Measurements from ENCODE around the gene B4GALT5.
"Not testable (repeated sequence)": the region's sequence is repeated elsewhere in the genome, so short reads cannot be mapped to it uniquely, and the experiment has no call there.

B4GALT5 gene

DNA sequence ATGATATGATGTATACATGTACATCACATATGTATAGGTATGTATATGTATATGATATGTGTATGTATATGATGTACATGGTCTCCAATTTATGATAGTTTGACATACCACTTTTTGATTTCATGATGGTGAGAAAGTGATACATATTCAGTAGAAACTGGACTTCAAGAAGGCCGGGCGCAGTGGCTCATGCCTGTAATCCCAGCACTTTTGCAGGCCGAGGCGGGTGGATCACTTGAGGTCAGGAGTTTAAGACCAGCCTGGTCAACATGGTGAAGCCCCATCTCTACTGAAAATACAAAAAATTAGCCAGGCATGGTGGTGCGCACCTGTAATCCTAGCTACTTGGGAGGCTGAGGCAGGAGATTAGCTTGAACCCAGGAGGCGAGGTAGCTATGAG lies 10.1 kb upstream of the B4GALT5 start:
- H3K4me3 Mint-ChIP-seq; H3K27ac Mint-ChIP-seq; H3K36me3 Mint-ChIP-seq (ENCODE audit: low read depth); intact Hi-C loops (cut with micrococcal nuclease); H3K27me3 Mint-ChIP-seq; H3K9me3 Mint-ChIP-seq: not testable (repeated sequence)
- H3K4me1 Mint-ChIP-seq (ENCODE audit: low read depth) = peaks cover 24% of the 10 kb centered on the region

DNA sequence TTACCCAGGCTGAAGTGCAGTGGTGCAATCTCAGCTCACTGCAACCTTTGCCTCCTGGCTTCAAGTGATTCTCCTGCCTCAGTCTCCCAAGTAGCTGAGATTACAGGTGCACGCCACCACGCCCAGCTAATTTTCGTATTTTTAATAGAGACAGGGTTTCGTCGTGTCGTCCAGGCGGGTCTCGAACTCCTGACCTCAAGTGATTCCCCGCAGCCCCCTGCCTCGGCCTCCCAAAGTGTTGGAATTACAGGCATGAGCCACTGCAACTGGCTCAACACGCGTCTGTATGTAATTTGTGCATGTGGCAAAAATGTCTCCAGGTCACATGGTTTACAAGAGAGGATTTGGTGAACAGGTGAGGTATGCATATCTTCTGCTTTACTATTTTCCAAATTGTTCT lies 7.6 kb upstream of the B4GALT5 start:
- H3K4me3 Mint-ChIP-seq; H3K27me3 Mint-ChIP-seq; intact Hi-C loops (cut with micrococcal nuclease); H3K9me3 Mint-ChIP-seq; H3K27ac Mint-ChIP-seq; H3K36me3 Mint-ChIP-seq (ENCODE audit: low read depth): not testable (repeated sequence)
- H3K4me1 Mint-ChIP-seq (ENCODE audit: low read depth) = peaks cover 29% of the 10 kb centered on the region

DNA sequence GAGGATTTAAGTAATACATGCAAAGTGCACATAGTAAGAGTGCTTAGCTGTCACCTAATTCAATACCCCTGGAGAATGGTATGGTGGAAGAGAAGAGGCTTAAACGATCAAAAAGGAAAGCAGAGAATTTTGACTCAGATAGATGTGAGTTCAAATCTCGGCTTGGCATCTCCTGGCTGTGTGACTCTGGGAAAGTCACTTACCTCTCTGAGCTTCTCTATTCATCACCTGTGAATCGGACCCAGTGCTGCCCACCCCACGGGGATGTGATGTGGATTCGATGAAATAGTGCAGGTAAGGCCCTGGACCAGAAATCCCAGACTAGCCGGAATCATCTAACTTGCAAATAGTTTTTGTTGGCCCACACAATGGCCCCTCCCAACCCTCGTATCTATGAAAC lies 1.8 kb upstream of the B4GALT5 start:
- Mint-ChIP-seq H3K9me3 (no peaks in the 10 kb centered on the region), H3K4me1 (ENCODE audit: low read depth) (peaks cover 49% of the 10 kb centered on the region), H3K4me3 (no peak overlapping the region), H3K36me3 (ENCODE audit: low read depth) (peaks cover 13% of the 10 kb centered on the region), H3K27me3 (no peaks in the 10 kb centered on the region), H3K27ac (no peak overlapping the region)
- intact Hi-C loops (cut with micrococcal nuclease) = no loop called here

DNA sequence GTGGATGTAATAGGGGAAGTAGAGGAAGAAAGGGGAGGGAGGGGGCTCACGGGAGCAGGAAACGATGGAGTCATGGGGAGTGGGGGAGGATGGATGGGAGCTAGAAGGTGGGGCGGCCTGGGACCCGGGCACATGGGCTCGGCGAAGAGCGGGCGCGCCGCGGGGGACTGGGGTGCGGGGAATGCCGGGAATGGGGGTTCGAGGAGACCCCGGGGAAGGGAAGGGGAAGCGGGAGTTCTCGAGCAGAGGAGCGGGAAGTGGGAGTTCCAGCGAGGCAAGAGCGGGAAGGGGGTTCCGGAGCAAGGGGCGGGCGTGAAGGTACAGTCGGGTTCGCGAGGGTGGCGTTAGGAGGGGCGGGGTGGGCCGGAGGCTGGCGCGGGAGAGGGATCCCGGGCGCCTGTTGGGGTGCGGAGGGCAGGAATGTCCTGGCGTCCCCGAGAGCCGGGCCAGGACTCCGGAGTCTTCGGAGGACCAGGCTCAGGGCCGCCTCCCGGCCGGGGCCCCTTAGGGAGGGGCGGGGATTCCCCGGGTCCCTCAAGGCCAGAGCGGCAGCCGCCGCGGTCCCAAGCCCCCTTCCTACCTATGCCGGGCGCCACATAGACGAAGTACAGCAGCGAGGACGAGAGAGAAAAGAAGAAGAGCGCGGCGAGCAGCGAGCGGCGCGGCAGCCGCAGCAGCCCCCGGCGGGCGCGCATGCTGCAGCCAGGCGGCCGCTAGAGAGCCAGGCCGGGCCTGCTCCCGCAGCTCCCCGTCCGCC lies 504 bp downstream of the B4GALT5 start:
- Mint-ChIP-seq H3K27me3 (no peaks in the 10 kb centered on the region), H3K4me1 (ENCODE audit: low read depth) (peaks cover 63% of the 10 kb centered on the region), H3K27ac (peak overlapping the region; percentile 85), H3K4me3 (peak overlapping the region; percentile 84), H3K9me3 (no peaks in the 10 kb centered on the region), H3K36me3 (ENCODE audit: low read depth) (peaks cover 19% of the 10 kb centered on the region)
- intact Hi-C loops (cut with micrococcal nuclease) = loop anchor here (5.0 kb wide), 2 partner anchors 36 to 99 kb away; partner anchors contain the start of gene SLC9A8

DNA sequence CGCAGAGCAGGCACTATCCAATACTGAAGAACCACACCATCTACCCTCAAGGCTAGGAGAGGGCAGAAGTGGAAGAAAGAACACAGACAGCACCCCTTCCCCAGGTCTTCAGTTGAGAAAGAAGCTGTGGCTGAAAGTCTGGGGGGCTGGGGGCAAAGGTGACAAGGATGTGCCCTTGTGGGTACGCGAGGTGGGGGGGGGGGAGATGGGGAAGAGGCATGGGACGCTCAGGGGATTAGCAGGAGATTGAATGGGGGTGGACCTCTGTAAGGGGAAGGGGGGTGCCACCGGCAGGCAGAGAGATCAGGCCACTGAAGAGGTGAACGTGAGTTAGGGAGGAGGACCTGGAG lies 1.1 kb downstream of the B4GALT5 start:
- H3K36me3 Mint-ChIP-seq (ENCODE audit: low read depth) = peaks cover 19% of the 10 kb centered on the region
- peaks cover 57% of the 10 kb centered on the region for H3K4me1 Mint-ChIP-seq (ENCODE audit: low read depth)
- H3K27me3 Mint-ChIP-seq = no peaks in the 10 kb centered on the region
- H3K4me3 Mint-ChIP-seq = peak overlapping the region; percentile 84
- peak overlapping the region; percentile 85 for H3K27ac Mint-ChIP-seq
- H3K9me3 Mint-ChIP-seq = no peaks in the 10 kb centered on the region
- intact Hi-C loops (cut with micrococcal nuclease) = loop anchor here (5.0 kb wide), 2 partner anchors 35 to 100 kb away; partner anchors contain the start of gene SLC9A8

DNA sequence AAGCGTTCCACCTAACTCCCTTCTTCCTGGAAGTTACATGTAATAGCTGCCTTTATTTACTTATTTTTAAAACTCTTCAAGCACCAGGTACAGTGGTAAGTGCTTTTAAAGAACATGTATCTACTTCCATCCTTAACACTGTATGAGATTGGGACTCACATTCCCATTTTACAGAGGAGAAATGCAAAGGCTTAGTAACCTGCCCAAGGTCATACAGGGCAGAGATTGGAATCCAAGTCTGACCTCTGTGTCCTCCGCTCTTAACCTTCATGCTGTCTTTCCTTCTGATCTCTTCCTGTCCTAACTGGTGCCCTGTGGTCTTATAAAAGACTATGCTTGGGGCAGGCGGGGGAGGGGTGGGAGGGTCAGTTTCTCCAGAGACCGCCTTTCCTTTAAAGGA lies 1.6 kb downstream of the B4GALT5 start:
- Mint-ChIP-seq H3K27me3 (no peaks in the 10 kb centered on the region), H3K4me1 (ENCODE audit: low read depth) (peaks cover 52% of the 10 kb centered on the region), H3K4me3 (peak overlapping the region; percentile 84), H3K9me3 (no peaks in the 10 kb centered on the region), H3K27ac (peak overlapping the region; percentile 85), H3K36me3 (ENCODE audit: low read depth) (peaks cover 19% of the 10 kb centered on the region)
- intact Hi-C loops (cut with micrococcal nuclease) = loop anchor here (5.0 kb wide), 2 partner anchors 35 to 100 kb away; partner anchors contain the start of gene SLC9A8

DNA sequence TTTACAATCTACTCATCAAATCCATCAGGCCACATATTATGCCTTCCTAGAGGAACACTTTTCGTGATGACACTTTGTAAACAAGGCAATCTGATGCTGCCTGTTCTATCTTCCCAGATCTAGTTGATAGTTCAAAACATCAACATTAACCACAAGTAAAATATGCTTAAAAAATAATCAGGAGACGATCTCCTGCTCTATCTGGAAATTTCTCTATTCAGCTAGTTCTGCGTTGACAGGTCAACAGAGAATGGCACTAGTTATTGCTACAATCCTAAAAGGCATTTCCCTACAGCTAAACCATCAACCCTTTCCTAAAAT lies 2.1 kb downstream of the B4GALT5 start:
- H3K4me3 Mint-ChIP-seq = peak overlapping the region; percentile 30
- peaks cover 19% of the 10 kb centered on the region for H3K36me3 Mint-ChIP-seq (ENCODE audit: low read depth)
- H3K4me1 Mint-ChIP-seq (ENCODE audit: low read depth) = peaks cover 56% of the 10 kb centered on the region
- peak overlapping the region; percentile 85 for H3K27ac Mint-ChIP-seq
- intact Hi-C loops (cut with micrococcal nuclease) = loop anchor here (5.0 kb wide), 2 partner anchors 34 to 101 kb away; partner anchors contain the start of gene SLC9A8
- no peaks in the 10 kb centered on the region for H3K27me3 Mint-ChIP-seq
- no peaks in the 10 kb centered on the region for H3K9me3 Mint-ChIP-seq

GRCh38 chr20:49710971-49711666 lies 2.6 kb downstream of the B4GALT5 start:
- no peaks in the 10 kb centered on the region for H3K9me3 Mint-ChIP-seq
- peaks cover 19% of the 10 kb centered on the region for H3K36me3 Mint-ChIP-seq (ENCODE audit: low read depth)
- peak overlapping the region; percentile 85 for H3K27ac Mint-ChIP-seq
- H3K27me3 Mint-ChIP-seq = no peaks in the 10 kb centered on the region
- peaks cover 61% of the 10 kb centered on the region for H3K4me1 Mint-ChIP-seq (ENCODE audit: low read depth)
- intact Hi-C loops (cut with micrococcal nuclease) = loop anchor here (5.0 kb wide), 2 partner anchors 34 to 101 kb away; partner anchors contain the start of gene SLC9A8
- H3K4me3 Mint-ChIP-seq = peak overlapping the region; percentile 2

DNA sequence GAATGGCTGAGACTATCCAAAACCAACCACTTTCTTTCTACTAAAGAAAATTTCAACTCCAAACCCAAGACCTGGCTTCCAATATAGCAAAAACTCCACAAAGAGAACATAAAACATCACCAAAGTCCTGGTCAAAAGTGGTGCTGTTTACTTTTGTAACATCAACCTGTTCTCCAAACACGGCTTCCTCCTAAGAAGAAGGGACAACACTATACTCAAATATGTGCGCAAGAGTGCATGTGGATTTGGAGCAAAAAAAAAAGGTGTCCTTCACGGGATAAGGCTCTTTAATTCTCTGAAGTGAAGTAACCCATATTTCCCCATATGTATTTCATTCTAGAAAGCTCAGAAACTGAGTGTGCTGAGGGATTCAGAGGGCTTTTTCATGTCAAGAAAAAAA lies 6.6 kb downstream of the B4GALT5 start:
- Mint-ChIP-seq H3K9me3 (no peaks in the 10 kb centered on the region), H3K36me3 (ENCODE audit: low read depth) (peaks cover 6% of the 10 kb centered on the region), H3K4me1 (ENCODE audit: low read depth) (peaks cover 57% of the 10 kb centered on the region), H3K27ac (peak overlapping the region; percentile 18), H3K4me3 (no peak overlapping the region), H3K27me3 (no peaks in the 10 kb centered on the region)
- intact Hi-C loops (cut with micrococcal nuclease) = no loop called here

DNA sequence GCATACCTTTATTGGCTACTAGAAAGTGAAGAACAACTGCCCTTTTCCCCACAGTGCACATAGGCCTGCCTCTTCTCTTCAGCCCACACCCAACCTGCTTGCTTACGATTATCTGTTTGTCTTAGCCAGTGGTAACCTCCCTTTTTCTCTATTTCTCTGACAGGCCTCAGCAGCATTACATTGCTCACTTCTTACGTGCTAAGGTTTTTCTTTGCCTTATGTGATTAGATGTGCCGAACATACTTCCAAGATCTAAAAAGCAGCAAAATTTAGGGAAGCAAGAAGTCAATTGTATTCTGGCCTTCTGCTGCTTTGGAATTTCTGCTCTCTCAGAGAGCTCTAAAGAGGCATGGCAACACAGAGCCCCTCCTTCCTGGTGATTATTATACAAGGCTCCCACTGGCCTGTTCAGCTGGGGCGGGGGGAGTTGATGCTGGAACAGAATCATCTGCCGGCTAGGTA lies 7.0 kb downstream of the B4GALT5 start:
- intact Hi-C loops (cut with micrococcal nuclease) = no loop called here
- Mint-ChIP-seq H3K27me3 (no peaks in the 10 kb centered on the region), H3K4me1 (ENCODE audit: low read depth) (peaks cover 57% of the 10 kb centered on the region), H3K4me3 (no peak overlapping the region), H3K9me3 (no peaks in the 10 kb centered on the region), H3K36me3 (ENCODE audit: low read depth) (peaks cover 6% of the 10 kb centered on the region), H3K27ac (peak overlapping the region; percentile 18)

GRCh38 chr20:49705893-49706292 lies 7.8 kb downstream of the B4GALT5 start:
- H3K4me3 Mint-ChIP-seq; H3K9me3 Mint-ChIP-seq; H3K36me3 Mint-ChIP-seq (ENCODE audit: low read depth); H3K27me3 Mint-ChIP-seq; intact Hi-C loops (cut with micrococcal nuclease); H3K27ac Mint-ChIP-seq: not testable (repeated sequence)
- H3K4me1 Mint-ChIP-seq (ENCODE audit: low read depth) = peaks cover 57% of the 10 kb centered on the region

DNA sequence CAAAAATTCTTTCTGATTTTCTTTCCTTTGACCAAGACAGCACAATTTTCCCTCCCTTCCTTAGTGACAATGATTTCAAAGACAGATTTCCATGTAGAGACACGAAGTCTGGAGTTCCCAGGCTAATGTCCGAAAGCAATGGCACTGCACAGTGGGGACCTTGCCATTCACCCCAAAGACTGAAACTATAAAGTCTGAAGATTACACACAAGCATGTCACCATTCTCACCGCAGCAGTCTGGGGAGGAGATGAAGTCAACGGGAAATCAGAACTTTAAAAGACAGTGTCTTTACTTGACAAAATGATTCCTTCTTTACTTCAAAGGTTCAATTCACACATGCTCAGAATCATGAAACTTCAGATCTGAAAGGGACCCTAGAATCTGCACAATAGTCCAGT lies 8.3 kb downstream of the B4GALT5 start:
- no peak overlapping the region for H3K4me3 Mint-ChIP-seq
- no peaks in the 10 kb centered on the region for H3K9me3 Mint-ChIP-seq
- H3K4me1 Mint-ChIP-seq (ENCODE audit: low read depth) = peaks cover 57% of the 10 kb centered on the region
- H3K27ac Mint-ChIP-seq = peak overlapping the region; percentile 25
- intact Hi-C loops (cut with micrococcal nuclease) = no loop called here
- H3K36me3 Mint-ChIP-seq (ENCODE audit: low read depth) = peaks cover 6% of the 10 kb centered on the region
- H3K27me3 Mint-ChIP-seq = no peaks in the 10 kb centered on the region

DNA sequence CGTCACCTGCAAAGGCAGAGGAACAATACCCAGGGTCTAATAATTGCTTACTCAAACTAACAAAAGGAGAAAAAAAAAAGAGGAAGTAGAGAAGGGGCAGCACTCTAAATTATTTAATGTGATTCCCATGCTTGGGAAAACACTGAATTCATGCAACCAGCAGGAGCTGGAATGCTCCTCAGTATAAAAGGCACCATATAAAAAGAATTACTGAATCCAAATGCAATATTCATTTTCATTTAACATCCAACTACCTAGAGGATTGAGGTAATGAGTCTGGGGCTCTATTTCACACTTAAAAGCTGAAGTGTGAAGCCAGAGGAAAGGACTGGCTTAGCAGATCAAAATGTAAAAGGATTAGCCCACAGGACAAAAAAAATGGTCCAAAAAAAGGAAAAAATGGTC lies 8.7 kb downstream of the B4GALT5 start:
- intact Hi-C loops (cut with micrococcal nuclease) = no loop called here
- H3K27me3 Mint-ChIP-seq = no peaks in the 10 kb centered on the region
- no peak overlapping the region for H3K4me3 Mint-ChIP-seq
- H3K36me3 Mint-ChIP-seq (ENCODE audit: low read depth) = peaks cover 6% of the 10 kb centered on the region
- H3K27ac Mint-ChIP-seq = peak overlapping the region; percentile 25
- H3K9me3 Mint-ChIP-seq = no peaks in the 10 kb centered on the region
- H3K4me1 Mint-ChIP-seq (ENCODE audit: low read depth) = peaks cover 57% of the 10 kb centered on the region

- Mint-ChIP-seq H3K9me3 (no peaks in the 10 kb centered on the region), H3K36me3 (ENCODE audit: low read depth) (no peaks in the 10 kb centered on the region), H3K4me1 (ENCODE audit: low read depth) (peaks cover 69% of the 10 kb centered on the region), H3K27me3 (no peaks in the 10 kb centered on the region), H3K4me3 (no peak overlapping the region), H3K27ac (peak overlapping the region; percentile 50)
- intact Hi-C loops (cut with micrococcal nuclease) = no loop called here
These were observed 11.8 kb downstream of the B4GALT5 start for GRCh38 chr20:49701916-49702315.

Measured in dendritic cell treated with granulocyte-macrophage colony-stimulating factor and Interleukin-4, amounts not matched to agents 40 ng/mL and 50 ng/mL, for 4 days (primary cell).